ENCODE measurements around the gene PCED1B. TPM values are rescaled to one million over a fixed set of nuclear protein-coding genes. Genes with fewer than 3 reads are reported as not detected.

PCED1B gene
- total RNA-seq, 1 experiment from 2014 or later, result 3.3 TPM

DNA sequence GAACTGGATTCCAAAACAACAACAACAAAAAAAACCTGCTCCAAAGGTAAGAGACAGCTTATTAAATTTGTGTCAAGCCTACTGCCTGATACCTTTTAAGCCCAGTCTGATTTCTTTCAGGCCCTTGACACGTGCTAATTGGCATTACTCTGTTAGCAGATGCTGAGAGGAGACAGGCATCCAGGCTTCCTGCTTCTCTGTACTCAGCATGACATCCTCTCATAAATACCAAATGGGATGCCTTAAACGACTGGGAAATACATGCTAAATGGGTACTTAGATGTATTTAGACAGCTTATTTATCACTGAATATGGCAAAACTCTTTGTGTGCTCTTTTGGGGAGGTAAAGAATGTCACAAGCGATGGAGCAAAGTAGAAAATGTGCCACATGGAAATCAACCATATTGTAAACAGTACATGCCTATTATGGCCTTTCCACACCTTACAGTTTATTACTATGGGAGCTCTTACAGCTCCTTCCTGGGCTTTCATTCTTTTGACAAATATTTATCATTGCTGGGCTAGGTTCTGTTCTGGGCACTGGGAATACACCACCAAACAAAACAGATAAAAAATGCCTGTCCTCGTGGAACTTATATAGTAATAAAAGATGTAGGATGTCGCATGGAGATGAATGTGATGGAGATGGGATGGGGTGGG lies 11.5 kb upstream of the PCED1B start:
- TF ChIP-seq, protein P1, sequence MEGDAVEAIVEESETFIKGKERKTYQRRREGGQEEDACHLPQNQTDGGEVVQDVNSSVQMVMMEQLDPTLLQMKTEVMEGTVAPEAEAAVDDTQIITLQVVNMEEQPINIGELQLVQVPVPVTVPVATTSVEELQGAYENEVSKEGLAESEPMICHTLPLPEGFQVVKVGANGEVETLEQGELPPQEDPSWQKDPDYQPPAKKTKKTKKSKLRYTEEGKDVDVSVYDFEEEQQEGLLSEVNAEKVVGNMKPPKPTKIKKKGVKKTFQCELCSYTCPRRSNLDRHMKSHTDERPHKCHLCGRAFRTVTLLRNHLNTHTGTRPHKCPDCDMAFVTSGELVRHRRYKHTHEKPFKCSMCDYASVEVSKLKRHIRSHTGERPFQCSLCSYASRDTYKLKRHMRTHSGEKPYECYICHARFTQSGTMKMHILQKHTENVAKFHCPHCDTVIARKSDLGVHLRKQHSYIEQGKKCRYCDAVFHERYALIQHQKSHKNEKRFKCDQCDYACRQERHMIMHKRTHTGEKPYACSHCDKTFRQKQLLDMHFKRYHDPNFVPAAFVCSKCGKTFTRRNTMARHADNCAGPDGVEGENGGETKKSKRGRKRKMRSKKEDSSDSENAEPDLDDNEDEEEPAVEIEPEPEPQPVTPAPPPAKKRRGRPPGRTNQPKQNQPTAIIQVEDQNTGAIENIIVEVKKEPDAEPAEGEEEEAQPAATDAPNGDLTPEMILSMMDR (conservative IDR thresholded peaks at IDR 0.05), result no peak
- Histone ChIP-seq H3K9ac (ENCODE audit: extremely low read depth, insufficient read length, low read length) (no peak overlapping the region), H3K4me2 (ENCODE audit: insufficient read depth, insufficient read length, low read length) (no peak overlapping the region), H2BK20ac (ENCODE audit: low read depth, low read length, poor library complexity, severe bottlenecking) (no peak overlapping the region), H3T11ph (ENCODE audit: low read length) (no peak overlapping the region), H3K56ac (ENCODE audit: insufficient read length, low read depth, low read length) (no peak overlapping the region), H3K27ac (ENCODE audit: insufficient read length, low read depth, low read length) (no peak overlapping the region), H2BK12ac (ENCODE audit: insufficient read length, low read depth, low read length) (no peak overlapping the region), H4K5ac (ENCODE audit: insufficient read length, low read depth, low read length) (no peak overlapping the region), H4K91ac (ENCODE audit: insufficient read length, low read depth, low read length) (no peak overlapping the region), H3K23me2 (ENCODE audit: insufficient read length, low read depth, low read length, poor library complexity, severe bottlenecking) (no peaks in the 10 kb centered on the region), H2BK15ac (ENCODE audit: low read depth, low read length) (no peak overlapping the region), H3K4me1 (ENCODE audit: insufficient read depth, low read length) (peaks cover 3% of the 10 kb centered on the region; the same call in 1 of the 2 replicates), H3K79me2 (ENCODE audit: insufficient read depth, low read length) (no peaks in the 10 kb centered on the region), H3K27me3 (ENCODE audit: insufficient read depth, low read length) (no peaks in the 10 kb centered on the region), H2AK5ac (ENCODE audit: insufficient read length, low read length) (no peak overlapping the region), H3K18ac (ENCODE audit: insufficient read length, low read depth, low read length) (no peak overlapping the region), H4K20me1 (ENCODE audit: control insufficient read depth, insufficient read depth, insufficient read length) (no peaks in the 10 kb centered on the region), H2BK5ac (ENCODE audit: insufficient read length, low read length) (no peak overlapping the region), H2BK120ac (ENCODE audit: low read depth, low read length, poor library complexity, severe bottlenecking) (no peak overlapping the region), H3K14ac (ENCODE audit: insufficient read depth, low read length) (no peak overlapping the region), H2AFZ (ENCODE audit: low read length) (no peak overlapping the region), H3K23ac (ENCODE audit: insufficient read length, low read depth, low read length) (no peak overlapping the region), H3K4ac (ENCODE audit: low read depth, low read length) (no peak overlapping the region), H3K79me1 (ENCODE audit: insufficient read depth, low read depth, low read length, poor library complexity, severe bottlenecking) (no peaks in the 10 kb centered on the region), H3K9me3 (ENCODE audit: control insufficient read depth, low read depth, low read length) (no peaks in the 10 kb centered on the region), H4K8ac (replicated peaks; ENCODE audit: insufficient read length, low read depth, low read length) (no peak overlapping the region)
- Mint-ChIP-seq H3K9me3 (peaks cover 0 to 2% of the 10 kb centered on the region in 2 experiments; a peak in 2 of 5 replicates), H3K4me1 (peaks cover 19 to 22% of the 10 kb centered on the region in 2 experiments), H3K27me3 (ENCODE audit: low read depth) (no peaks in the 10 kb centered on the region), H3K4me3 (no peak overlapping the region), H3K27ac (no peak overlapping the region), H3K36me3 (ENCODE audit: insufficient read depth in 1 of 3, low read depth in 3 of 3) (no peaks in the 10 kb centered on the region)
- no peak for DNase-seq
- no CpG with 5 or more reads among the region's 5 CpGs for WGBS (ENCODE audit: extremely low coverage, insufficient read length, low lambda C conversion rate)
